KOPT-K1 (cell line): Measurements from ENCODE around the gene PELO.

Experiments used
- H3K27ac ChIP-seq: fragments of 200-600 bp; sonication (generic); 2 replicates; pipeline ENCODE4 v1.5.1; 2016; ENCODE audit warnings: antibody characterized with exemption, mild to moderate bottlenecking, low read depth, low read length; ENCODE audit not compliant: poor library complexity, severe bottlenecking
- H3K36me3 ChIP-seq: fragments of 200-600 bp; sonication (generic); 2 replicates; pipeline ENCODE4 v1.5.1; 2017; ENCODE audit warnings: antibody characterized with exemption, mild to moderate bottlenecking, low read length, moderate library complexity; ENCODE audit not compliant: insufficient read depth
- H3K9me3 ChIP-seq: fragments of 200-600 bp; sonication (generic); 2 replicates; pipeline ENCODE4 v1.5.1; 2017; ENCODE audit warnings: antibody characterized with exemption, low read length, mild to moderate bottlenecking; ENCODE audit not compliant: insufficient read depth, poor library complexity, severe bottlenecking

PELO gene

DNA sequence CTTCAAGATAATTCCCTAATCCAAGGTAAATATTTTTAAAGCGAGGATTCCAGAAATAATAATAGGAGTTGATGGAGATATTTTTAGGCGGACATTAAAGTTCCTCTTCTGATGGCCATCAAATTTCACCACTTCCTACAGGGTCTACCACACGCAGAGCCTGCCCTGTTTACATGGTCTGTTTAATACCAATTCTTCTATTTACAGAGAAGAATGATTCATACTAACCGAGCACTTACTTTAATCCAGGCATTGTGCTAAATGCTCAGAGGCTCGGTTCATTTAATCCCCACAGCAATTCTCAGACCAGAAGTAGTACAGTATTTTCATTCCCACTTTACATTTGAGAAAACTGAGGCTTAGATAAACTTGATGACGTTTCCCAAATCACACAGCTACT, 3.0 kb upstream of the PELO start:
- Histone ChIP-seq H3K9me3 (no peaks in the 10 kb centered on the region), H3K27ac (no peak overlapping the region), H3K36me3 (no peaks in the 10 kb centered on the region)

DNA sequence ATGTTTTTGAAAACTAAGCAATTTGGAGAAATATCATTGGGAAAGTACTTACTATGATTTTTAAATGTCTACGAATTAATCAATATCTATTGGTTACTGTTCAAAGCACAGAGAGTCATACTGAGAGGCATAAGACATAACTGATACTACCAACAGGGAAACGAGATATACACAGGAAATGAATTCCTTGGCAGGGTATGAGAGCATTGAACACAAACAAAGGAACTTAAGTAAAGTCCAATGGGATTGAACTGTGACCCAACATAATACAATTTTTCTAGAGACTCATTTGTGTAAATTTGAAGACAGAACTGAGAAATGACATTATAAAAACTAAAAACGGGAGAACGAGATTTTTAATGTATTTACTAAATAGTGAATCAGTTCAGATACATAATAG, 1.3 kb upstream of the PELO start:
- Histone ChIP-seq H3K27ac (no peak overlapping the region), H3K9me3 (no peaks in the 10 kb centered on the region), H3K36me3 (no peaks in the 10 kb centered on the region)

DNA sequence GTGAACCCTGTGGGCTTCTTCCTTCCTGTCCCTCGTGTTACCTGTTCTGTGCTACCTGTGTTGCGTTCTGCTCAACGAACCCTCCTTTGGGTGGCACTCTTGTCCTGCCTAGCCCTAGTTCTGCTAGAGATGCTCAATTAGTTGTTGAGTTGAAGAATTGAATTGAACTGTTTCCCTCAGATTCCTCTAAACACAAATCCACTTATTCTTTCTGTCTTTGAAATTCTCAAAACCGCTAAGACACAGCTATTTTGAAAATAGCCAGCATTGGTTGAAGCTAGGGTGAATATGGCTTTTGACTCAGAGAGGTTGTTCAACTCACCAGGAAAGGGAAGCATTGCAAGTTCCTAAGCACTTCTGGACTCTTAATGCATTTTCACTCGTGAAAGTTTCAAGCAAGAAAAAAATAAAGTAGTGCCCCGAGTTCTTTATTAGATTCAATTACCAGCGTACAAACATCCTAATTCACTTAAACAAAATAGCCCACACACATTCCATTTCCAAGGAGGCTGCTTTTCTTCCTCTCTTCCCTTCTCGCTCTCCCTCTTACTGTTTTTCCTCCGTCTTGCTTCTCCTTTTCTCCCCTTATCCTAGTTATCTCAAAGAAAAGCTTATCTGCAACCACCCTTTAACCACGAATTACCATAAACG, 642 bp upstream of the PELO start:
- Histone ChIP-seq H3K9me3 (no peaks in the 10 kb centered on the region), H3K27ac (peak overlapping the region; percentile 78), H3K36me3 (no peaks in the 10 kb centered on the region)

DNA sequence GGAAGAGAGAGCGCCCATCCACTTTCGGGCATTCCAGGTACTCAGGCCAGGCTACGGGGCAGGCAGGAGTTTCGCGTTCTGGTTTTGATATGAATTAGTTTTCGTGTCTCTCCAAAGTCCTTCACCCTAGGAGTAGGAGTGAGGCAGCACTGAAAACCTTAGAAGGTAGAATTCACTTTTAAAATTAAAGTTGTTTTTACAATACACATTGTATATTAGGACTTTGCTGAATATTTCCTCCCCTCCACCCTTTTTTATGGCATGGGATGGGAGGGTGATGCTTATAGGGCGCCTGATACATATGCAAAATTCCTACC, 747 bp downstream of the PELO start:
- no peaks in the 10 kb centered on the region for H3K36me3 ChIP-seq
- peak overlapping the region; percentile 78 for H3K27ac ChIP-seq
- H3K9me3 ChIP-seq = no peaks in the 10 kb centered on the region

DNA sequence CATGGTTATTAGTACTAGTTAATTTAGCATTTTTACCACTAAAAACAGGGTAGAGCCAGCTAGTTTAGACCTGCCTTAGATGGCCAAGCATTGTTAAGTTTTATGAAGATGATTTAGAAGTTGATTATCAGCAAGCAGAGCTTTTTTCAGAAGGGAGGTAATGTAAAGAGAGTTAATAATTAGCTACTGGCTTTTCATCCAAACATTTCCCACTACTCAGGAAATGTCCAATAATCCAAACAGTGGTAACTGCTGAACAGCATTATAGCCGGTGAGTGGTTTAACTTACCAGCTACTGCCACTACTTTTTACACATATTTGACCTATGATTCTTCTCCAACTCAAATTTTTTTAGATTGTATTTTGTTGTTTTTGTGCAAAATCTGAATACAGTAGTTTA, 1.7 kb downstream of the PELO start:
- H3K36me3 ChIP-seq = no peaks in the 10 kb centered on the region
- no peaks in the 10 kb centered on the region for H3K9me3 ChIP-seq
- peak overlapping the region; percentile 78 for H3K27ac ChIP-seq

DNA sequence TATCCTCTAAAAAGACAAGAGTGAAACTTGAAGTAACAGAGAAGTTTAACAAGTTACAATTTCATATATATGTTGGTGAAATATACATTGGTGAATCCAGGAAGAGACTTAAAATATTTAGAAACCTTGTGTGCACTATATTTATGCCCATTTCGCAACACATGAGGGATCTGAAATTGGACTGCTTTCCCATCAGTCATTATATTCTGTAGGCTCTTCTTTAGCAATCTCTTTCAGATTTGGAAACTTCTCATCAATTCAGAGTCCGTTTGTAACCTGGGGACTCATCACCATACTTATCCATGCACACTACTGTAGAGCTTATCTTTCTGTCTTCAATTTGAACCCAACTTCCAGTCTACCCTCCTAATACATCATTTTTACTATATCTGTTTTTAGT, 2.1 kb downstream of the PELO start:
- no peaks in the 10 kb centered on the region for H3K36me3 ChIP-seq
- no peaks in the 10 kb centered on the region for H3K9me3 ChIP-seq
- peak overlapping the region; percentile 78 for H3K27ac ChIP-seq

DNA sequence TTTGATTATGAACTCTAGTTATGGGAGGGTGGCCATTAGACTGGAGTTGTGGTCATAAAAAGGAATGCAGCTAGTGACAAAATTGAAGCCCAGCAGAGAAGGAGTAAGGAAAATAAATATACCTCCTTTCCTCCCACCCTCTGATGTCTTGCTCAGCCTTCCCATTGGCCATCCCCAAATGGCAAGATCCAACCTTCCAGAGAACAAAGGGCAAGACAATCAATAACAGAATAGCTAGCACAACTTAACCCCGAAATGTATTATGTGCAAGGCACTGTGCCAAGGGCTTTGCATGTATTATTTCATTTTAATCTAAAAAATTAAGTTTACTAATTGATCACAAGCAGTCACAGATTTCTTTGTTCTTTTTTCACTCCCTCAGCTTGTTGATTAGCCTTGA, 3.6 kb downstream of the PELO start:
- Histone ChIP-seq H3K9me3 (no peaks in the 10 kb centered on the region), H3K27ac (peak overlapping the region; percentile 78), H3K36me3 (no peaks in the 10 kb centered on the region)

DNA sequence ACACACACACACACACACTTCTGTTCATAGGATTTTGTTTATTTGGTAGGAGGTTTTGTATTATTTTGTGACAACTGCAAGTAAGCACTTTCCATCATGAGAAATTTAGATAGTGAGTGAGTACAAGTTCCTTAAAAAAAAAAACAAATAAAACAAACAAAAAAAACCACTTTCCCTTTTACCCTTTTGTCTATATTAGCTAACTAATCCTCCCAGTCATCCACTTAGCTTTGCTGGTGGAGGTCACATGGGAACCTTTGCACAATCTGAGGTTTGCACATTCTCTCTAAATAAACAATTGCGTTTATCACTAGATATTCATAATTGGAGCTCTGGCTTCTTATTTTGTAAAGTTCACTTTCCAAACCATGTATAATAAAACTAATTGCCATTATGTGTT, 6.8 kb downstream of the PELO start:
- Histone ChIP-seq H3K36me3 (no peaks in the 10 kb centered on the region), H3K9me3 (no peaks in the 10 kb centered on the region), H3K27ac (no peak overlapping the region)

DNA sequence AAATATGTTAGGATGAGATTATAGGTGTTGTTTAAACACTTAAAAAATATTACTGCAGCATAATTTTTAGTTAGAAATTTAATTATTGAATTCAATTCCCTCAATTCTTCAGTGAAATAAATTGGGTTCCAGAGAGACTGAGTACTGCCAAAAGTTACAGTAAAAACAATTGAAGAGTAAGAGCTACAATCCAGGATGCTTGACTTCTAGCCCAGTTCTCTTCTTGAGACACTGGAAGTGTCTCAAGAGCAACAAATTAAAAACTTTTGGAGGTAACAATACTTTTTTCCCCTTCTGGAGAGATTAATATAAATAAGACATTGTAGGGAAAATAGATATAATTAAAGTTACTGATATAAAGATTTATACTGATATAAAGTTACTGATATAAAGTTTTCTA, 8.3 kb downstream of the PELO start:
- H3K9me3 ChIP-seq = no peaks in the 10 kb centered on the region
- no peak overlapping the region for H3K27ac ChIP-seq
- H3K36me3 ChIP-seq = 0 out of 2 replicates have a peak, but pooled peaks cover 4% of the 10 kb centered on the region

DNA sequence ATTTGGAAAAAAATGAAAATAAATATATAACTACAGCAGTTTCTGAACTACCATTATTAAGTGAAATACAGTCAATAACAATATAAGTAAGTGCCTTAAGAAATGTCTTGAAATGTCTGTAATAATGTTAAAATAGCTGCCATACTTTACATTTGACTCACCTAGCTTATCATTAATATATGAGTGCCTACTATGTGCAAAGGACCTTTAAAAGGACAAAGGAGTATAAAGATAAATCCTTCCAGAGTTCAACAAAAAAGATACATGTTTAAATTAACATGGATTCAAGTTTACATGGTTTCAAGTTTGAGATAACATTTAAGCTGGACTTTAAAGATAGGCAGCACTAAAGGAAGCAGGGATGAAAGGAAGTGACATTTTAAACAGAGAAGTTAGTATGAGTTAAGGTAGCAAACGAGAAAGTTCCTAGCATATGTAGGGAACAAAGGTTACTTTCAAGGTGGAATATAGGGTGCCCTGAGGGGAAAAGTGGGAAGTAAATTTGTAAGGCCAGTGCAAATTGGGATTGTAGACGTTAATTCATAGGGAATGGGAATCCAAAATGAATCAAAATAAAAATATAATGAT, 8.9 kb downstream of the PELO start:
- no peak overlapping the region for H3K27ac ChIP-seq
- peaks cover 10% of the 10 kb centered on the region for H3K36me3 ChIP-seq
- no peaks in the 10 kb centered on the region for H3K9me3 ChIP-seq

DNA sequence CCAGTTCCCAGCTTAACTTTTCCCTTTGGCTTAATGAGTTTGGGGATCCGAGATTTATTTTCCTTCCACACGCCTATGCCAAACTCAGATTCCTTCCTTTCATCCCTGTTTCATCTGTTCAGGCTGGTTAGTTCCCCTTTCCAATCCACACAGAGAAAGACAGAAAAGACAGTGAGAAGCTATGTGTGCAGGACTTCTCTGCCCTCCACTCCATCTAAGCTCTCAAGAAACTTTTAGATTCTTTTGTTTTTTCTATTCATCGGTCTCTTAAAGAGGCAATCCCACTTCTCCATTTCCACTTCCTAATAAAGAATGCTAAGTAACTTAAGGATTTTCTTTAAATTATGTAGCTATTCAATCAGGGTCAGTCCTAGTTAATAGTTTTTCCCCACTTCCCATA, 11.2 kb downstream of the PELO start:
- peak overlapping the region; percentile 86 for H3K27ac ChIP-seq
- no peaks in the 10 kb centered on the region for H3K9me3 ChIP-seq
- H3K36me3 ChIP-seq = peaks cover 32% of the 10 kb centered on the region

DNA sequence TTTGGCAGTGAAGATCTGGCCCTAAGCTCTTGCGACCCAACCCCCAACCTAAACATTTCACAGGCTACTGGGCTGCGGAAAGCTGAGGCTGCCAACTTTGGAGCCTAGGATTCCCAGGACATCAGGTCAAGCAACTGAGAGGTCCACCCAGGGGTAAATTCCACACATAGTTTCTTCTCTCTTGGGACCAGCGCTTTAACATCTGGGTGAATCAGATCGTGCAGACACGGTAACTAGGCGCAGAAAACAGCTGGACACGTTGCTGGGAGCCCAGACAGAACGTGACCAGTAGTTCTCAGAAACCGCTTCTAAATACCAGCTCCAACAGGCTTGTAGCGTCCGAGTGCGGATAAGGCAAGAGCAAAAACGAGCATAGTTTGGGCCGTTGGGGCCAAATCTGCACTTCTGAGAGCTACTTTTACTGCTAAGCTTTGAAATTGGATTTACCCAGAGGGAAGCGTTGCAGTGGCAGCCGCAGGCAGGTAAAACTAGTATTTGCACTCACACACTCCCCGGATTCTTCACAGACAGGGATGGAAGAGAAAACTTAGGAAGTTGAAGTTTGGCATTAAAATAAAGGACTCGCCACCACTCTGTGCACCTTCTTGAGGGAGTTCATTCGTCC, 11.8 kb downstream of the PELO start:
- peak overlapping the region; percentile 86 for H3K27ac ChIP-seq

DNA sequence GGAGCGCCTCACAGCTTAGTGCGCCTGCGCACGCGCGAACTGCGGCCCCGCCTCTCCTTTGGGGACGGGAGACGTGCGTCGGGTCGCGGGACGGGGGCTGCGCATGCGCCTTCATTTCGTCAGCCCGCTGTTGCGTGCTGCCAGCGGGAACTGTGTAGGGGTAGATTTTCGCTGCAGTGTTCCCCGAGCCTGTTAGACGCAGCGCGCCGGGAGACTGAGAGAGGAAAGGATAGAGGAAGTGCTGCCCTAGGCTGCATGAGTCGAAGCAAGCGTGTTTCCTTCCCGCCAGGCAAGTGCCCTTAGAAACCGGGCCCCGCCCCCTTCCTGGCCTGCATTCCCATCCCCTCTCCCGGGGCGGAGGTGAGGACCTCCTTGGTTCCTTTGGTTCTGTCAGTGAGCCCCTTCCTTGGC, 12.3 kb downstream of the PELO start:
- Histone ChIP-seq H3K36me3 (peaks cover 43% of the 10 kb centered on the region), H3K9me3 (no peaks in the 10 kb centered on the region), H3K27ac (peak overlapping the region; percentile 86)

More for the DNA sequence above, 11.8 kb downstream of the PELO start:
- no peaks in the 10 kb centered on the region for H3K9me3 ChIP-seq
- peaks cover 38% of the 10 kb centered on the region for H3K36me3 ChIP-seq

DNA sequence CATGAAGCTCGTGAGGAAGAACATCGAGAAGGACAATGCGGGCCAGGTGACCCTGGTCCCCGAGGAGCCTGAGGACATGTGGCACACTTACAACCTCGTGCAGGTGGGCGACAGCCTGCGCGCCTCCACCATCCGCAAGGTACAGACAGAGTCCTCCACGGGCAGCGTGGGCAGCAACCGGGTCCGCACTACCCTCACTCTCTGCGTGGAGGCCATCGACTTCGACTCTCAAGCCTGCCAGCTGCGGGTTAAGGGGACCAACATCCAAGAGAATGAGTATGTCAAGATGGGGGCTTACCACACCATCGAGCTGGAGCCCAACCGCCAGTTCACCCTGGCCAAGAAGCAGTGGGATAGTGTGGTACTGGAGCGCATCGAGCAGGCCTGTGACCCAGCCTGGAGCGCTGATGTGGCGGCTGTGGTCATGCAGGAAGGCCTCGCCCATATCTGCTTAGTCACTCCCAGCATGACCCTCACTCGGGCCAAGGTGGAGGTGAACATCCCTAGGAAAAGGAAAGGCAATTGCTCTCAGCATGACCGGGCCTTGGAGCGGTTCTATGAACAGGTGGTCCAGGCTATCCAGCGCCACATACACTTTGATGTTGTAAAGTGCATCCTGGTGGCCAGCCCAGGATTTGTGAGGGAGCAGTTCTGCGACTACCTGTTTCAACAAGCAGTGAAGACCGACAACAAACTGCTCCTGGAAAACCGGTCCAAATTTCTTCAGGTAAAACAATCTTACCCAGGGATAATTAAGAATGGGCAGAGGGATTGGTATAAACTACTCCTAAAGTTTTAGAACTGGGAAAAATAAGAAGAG, 12.9 kb downstream of the PELO start:
- Histone ChIP-seq H3K36me3 (peaks cover 49% of the 10 kb centered on the region), H3K9me3 (no peaks in the 10 kb centered on the region), H3K27ac (peak overlapping the region; percentile 86)

DNA sequence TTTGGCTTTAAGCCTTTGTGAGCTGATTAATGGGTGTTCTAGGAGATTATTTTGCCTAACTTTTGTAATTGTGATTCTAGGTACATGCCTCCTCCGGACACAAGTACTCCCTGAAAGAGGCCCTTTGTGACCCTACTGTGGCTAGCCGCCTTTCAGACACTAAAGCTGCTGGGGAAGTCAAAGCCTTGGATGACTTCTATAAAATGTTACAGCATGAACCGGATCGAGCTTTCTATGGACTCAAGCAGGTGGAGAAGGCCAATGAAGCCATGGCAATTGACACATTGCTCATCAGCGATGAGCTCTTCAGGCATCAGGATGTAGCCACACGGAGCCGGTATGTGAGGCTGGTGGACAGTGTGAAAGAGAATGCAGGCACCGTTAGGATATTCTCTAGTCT, 13.6 kb downstream of the PELO start:
- Histone ChIP-seq H3K9me3 (no peaks in the 10 kb centered on the region), H3K27ac (peak overlapping the region; percentile 86)

More for the DNA sequence above, 13.6 kb downstream of the PELO start:
- peaks cover 56% of the 10 kb centered on the region for H3K36me3 ChIP-seq
